ENCODE measurements around the gene CTIF.

DNA sequence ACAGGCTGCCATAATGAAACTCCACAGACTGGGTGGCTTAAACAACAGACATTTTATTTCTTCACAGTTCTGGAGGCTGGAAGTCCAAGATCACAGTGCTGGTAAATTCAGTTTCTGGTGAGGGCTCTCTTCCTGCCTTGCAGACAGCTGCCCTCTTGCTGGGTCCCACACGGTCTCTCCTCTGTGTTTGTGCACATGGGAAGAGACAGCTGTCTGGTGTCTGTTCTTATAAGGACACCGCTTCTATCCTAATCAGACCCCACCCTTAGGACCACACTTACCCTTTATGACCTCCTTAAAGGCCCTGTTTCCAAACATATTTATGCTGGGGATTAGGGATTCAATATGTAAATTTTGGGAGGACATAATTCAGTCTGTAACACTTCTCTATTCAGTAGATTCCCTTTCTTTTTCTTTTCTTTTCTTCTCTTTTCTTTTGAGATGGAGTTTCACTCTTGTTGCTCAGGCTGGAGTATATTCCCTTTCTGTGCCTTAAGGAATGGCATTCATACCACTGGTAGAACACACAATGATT lies 18.9 kb downstream of the CTIF start:
- no peak for TF ChIP-seq EZH2 (IDR thresholded peaks at IDR 0.05; ENCODE audit: low read length, unreplicated experiment)
- no peak for TF ChIP-seq CTCF (conservative IDR thresholded peaks at IDR 0.05; ENCODE audit: low read depth, low read length)
- no peak for TF ChIP-seq EZH2phosphoT487 (IDR thresholded peaks at IDR 0.05; ENCODE audit: borderline replicate concordance, low read length)
